CD4-positive, alpha-beta T cell (primary cell): Measurements from ENCODE around the gene SETBP1. TPM values are rescaled to one million over a fixed set of nuclear protein-coding genes. Genes with fewer than 3 reads are reported as not detected.

Experiments used
- ATAC-seq: fragments of 200-7000 bp; cut with Tn5 transposase; one replicate; pipeline ENCODE4 v1.10.0; 2022; ENCODE audit warnings: mild to moderate bottlenecking; ENCODE audit not compliant: poor library complexity
- CTCF ChIA-PET: fragments of 350-600 bp; sonication (Branson Sonifier 250); formaldehyde crosslinking; loops from one replicate; lab custom pipeline; 2021; ENCODE audit warnings: antibody characterized with exemption, inconsistent platforms; lab: Charles Lee
- POLR2A ChIA-PET: fragments of 350-600 bp; sonication (Branson Sonifier 250); formaldehyde crosslinking; loops from one replicate; lab custom pipeline; 2021; ENCODE audit warnings: antibody characterized with exemption, inconsistent platforms; lab: Charles Lee
- DNase-seq, 14 experiments: peaks; one replicate each; pipeline ENCODE4 v3.0.0-alpha.2; 2013 to 2020; ENCODE audit warnings: mixed read lengths in 2 of 14
- H3K27ac ChIP-seq, 2 donors: one replicate each; pipeline versions ENCODE4 v1.5.1 to v1.7.0; 2013; ENCODE audit warnings: low read length in 2 of 2, low read depth in 1 of 2, mild to moderate bottlenecking in 1 of 2
- H3K27me3 ChIP-seq, 2 experiments: 1 replicate in 1 of 2; 2 replicates in 1 of 2; pipeline versions ENCODE4 v1.6.1 to v1.7.0; 2013; ENCODE audit warnings: low read length in 2 of 2, control low read depth in 1 of 2, mild to moderate bottlenecking in 1 of 2, moderate library complexity in 1 of 2; ENCODE audit not compliant: insufficient read depth in 2 of 2, control insufficient read depth in 1 of 2
- H3K36me3 ChIP-seq: one replicate; pipeline ENCODE4 v1.6.1; 2013; ENCODE audit warnings: low read length, control low read depth; ENCODE audit not compliant: insufficient read depth
- H3K4me1 ChIP-seq: one replicate; pipeline ENCODE4 v1.6.1; 2013; ENCODE audit warnings: low read length, control low read depth; ENCODE audit not compliant: insufficient read depth
- H3K4me3 ChIP-seq: one replicate; pipeline ENCODE4 v1.5.1; 2013; ENCODE audit warnings: mild to moderate bottlenecking, low read length, moderate library complexity
- H3K9me3 ChIP-seq, 2 experiments: 1 replicate in 1 of 2; 2 replicates in 1 of 2; pipeline versions ENCODE4 v1.6.1 to v1.7.0; 2013; ENCODE audit warnings: low read length in 2 of 2, mild to moderate bottlenecking in 2 of 2, control low read depth in 1 of 2, moderate library complexity in 1 of 2; ENCODE audit not compliant: control insufficient read depth in 1 of 2, insufficient read depth in 1 of 2
- H3K27ac Mint-ChIP-seq: one replicate; pipeline ENCODE4 v1.8.0; 2020; ENCODE audit warnings: mixed read lengths
- H3K27me3 Mint-ChIP-seq: one replicate; pipeline ENCODE4 v1.8.0; 2021; ENCODE audit warnings: mixed read lengths
- H3K36me3 Mint-ChIP-seq: one replicate; pipeline ENCODE4 v1.8.0; 2021; ENCODE audit warnings: low read depth, mixed read lengths
- H3K4me1 Mint-ChIP-seq: one replicate; pipeline ENCODE4 v1.8.0; 2021; ENCODE audit warnings: low read depth, mixed read lengths
- H3K4me3 Mint-ChIP-seq: one replicate; pipeline ENCODE4 v1.8.0; 2020; ENCODE audit warnings: mild to moderate bottlenecking, mixed read lengths
- H3K9me3 Mint-ChIP-seq: one replicate; pipeline ENCODE4 v1.8.0; 2020; ENCODE audit warnings: mixed read lengths
- CTCF ChIP-seq: fragments of 200-600 bp; IDR thresholded peaks from one replicate; pipeline ENCODE4 v1.8.0; 2022; ENCODE audit warnings: antibody characterized with exemption, mild to moderate bottlenecking
- intact Hi-C, 2 experiments: fragments of 100-400 bp; cut with DNase I in 1 of 2; cut with micrococcal nuclease in 1 of 2; formaldehyde crosslinking; loops; one replicate each; pipeline versions ENCODE4 v1.15.1 to v1.9.0; 2023 to 2025; cut with DNase I, micrococcal nuclease
- total RNA-seq, 174 experiments: library from RNA in 2 of 174; stranded (reverse) in 2 of 174; gene quantifications; one replicate each; pipeline ENCODE4 v1.2.3 and lab custom pipeline; 2021 to 2026

Gene SETBP1
- total RNA-seq, 2 experiments from 2014 or later = 0.25 to 0.41 TPM

- H3K9me3 ChIP-seq = no peaks in the 10 kb centered on the region
- H3K4me3 ChIP-seq = no peak overlapping the region
- no peak for TF ChIP-seq CTCF
- intact Hi-C loops = no loop called here
- ChIA-PET CTCF (interaction anchor here (1.1 kb wide), 1 partner anchor 34 kb away, joined by 3 read pairs; no protein-coding TSS in a partner anchor), POLR2A (no interaction called here)
- DNase-seq = no peak
- H3K36me3 ChIP-seq = no peaks in the 10 kb centered on the region
- no peaks in the 10 kb centered on the region for H3K4me1 Mint-ChIP-seq
- H3K4me1 ChIP-seq = no peaks in the 10 kb centered on the region
- H3K9me3 Mint-ChIP-seq = no peaks in the 10 kb centered on the region
- H3K36me3 Mint-ChIP-seq = no peaks in the 10 kb centered on the region
- H3K27me3 Mint-ChIP-seq = no peaks in the 10 kb centered on the region
- no peak overlapping the region for H3K27ac Mint-ChIP-seq
- no peak overlapping the region for H3K4me3 Mint-ChIP-seq
- H3K27me3 ChIP-seq = no peaks in the 10 kb centered on the region
- no peak for ATAC-seq
- no peak overlapping the region for H3K27ac ChIP-seq
Observed at GRCh38 chr18:44959013-44959412, 278.3 kb downstream of the SETBP1 start.

- POLR2A ChIA-PET = no interaction called here
- Histone ChIP-seq H3K4me3 (no peak overlapping the region), H3K4me1 (no peaks in the 10 kb centered on the region), H3K36me3 (no peaks in the 10 kb centered on the region), H3K27ac (no peak overlapping the region), H3K27me3 (no peaks in the 10 kb centered on the region), H3K9me3 (no peaks in the 10 kb centered on the region)
- Mint-ChIP-seq H3K36me3 (no peaks in the 10 kb centered on the region), H3K9me3 (no peaks in the 10 kb centered on the region), H3K4me1 (no peaks in the 10 kb centered on the region), H3K27me3 (no peaks in the 10 kb centered on the region), H3K27ac (no peak overlapping the region), H3K4me3 (no peak overlapping the region)
- DNase-seq = no peak
- CTCF ChIA-PET = no interaction called here
- no peak for ATAC-seq
- TF ChIP-seq CTCF = no peak
- intact Hi-C loops = no loop called here
Observed at GRCh38 chr18:44960580-44960979, 279.9 kb downstream of the SETBP1 start.

- H3K36me3 ChIP-seq = no peaks in the 10 kb centered on the region
- no peaks in the 10 kb centered on the region for H3K4me1 Mint-ChIP-seq
- no peaks in the 10 kb centered on the region for H3K9me3 ChIP-seq
- no peak for ATAC-seq
- ChIA-PET POLR2A (no interaction called here), CTCF (no interaction called here)
- H3K4me1 ChIP-seq = no peaks in the 10 kb centered on the region
- H3K27ac Mint-ChIP-seq = no peak overlapping the region
- no peaks in the 10 kb centered on the region for H3K27me3 Mint-ChIP-seq
- no peak for DNase-seq
- no peak overlapping the region for H3K4me3 ChIP-seq
- H3K36me3 Mint-ChIP-seq = no peaks in the 10 kb centered on the region
- intact Hi-C loops = no loop called here
- H3K27me3 ChIP-seq = no peaks in the 10 kb centered on the region
- no peak for TF ChIP-seq CTCF
- H3K27ac ChIP-seq = no peak overlapping the region
- H3K4me3 Mint-ChIP-seq = no peak overlapping the region
- H3K9me3 Mint-ChIP-seq = no peaks in the 10 kb centered on the region
Observed at GRCh38 chr18:44961288-44961995, 280.8 kb downstream of the SETBP1 start.
